Measurements from ENCODE around the gene TMEM88.
A peak's percentile ranks its signal among the peaks of the same experiment; 100 is the strongest.

TMEM88 gene

GRCh38 chr17:7887038-7887481 lies 32.2 kb downstream of the TMEM88 start:
- no peak for FAIRE-seq

- FAIRE-seq = peak; percentile 99
Observed at GRCh38 chr17:7887482-7888183, 32.8 kb downstream of the TMEM88 start.

- no peak for FAIRE-seq
Observed at GRCh38 chr17:7888184-7888920, 33.5 kb downstream of the TMEM88 start, which contains the start of gene CHD3. Gene CHD3 (plus strand): TSS chr17:7888789. CDS start chr17:7889001, 212 bp downstream.

DNA sequence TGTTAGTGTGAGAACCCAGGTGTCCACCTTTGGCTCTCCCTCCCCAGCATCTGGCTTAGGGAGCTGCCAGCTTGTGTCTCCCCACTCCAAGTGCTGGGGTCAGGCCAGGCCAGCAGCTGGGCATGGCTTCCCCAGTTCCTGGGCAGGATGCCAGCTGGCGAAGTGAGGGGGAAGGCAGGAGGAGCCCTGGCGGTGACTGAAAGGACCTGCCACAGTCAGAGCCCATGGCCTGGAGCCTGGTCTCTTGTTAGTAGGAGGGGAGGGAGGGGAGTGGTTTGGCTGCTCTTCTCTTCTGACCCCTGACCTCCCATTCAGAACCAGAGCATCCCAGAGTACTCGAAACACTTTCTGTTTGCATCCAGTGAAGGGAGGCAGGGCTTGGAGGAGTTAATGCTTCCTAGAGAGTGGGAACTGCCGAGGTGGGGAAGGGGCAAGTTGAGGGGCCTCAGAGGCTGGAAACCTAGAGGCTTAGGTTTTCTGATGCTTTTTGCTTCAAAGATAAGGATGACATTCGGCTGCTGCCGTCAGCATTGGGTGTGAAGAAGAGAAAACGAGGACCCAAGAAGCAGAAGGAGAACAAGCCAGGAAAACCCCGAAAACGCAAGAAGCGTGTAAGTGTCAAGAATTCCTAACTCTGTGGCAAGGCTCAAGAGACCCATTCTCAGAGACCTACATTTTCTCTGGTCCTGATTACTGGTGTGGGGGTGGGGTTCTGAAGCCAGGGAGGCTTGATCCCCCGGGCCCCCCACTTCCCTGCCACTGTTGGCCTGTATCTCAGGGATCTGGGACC lies 34.5 kb downstream of the TMEM88 start:
- no peak for FAIRE-seq

DNA sequence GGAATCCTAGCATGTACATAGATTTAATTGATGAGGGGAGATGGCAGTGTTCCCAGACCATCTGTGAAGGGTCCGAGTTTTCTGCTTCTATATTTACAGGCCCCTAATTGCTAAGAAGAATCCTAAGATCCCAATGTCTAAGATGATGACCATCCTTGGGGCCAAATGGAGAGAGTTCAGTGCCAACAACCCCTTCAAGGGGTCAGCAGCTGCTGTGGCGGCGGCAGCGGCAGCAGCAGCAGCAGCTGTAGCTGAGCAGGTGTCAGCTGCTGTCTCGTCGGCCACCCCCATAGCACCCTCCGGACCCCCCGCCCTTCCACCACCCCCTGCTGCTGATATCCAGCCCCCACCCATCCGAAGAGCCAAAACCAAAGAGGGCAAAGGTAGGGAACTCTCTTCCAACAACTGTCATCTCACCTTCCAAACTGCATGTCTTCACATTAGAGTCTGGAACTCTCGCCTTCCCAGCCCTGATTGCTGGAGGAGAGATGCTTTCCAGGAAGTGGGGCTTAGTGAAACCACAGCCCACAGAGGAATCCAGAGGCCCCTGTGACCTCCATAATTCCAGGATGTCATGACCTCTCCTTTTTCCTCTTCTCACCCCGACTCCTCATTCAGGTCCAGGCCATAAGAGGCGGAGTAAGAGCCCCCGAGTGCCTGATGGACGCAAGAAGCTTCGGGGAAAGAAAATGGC lies 38.5 kb downstream of the TMEM88 start:
- no peak for FAIRE-seq

DNA sequence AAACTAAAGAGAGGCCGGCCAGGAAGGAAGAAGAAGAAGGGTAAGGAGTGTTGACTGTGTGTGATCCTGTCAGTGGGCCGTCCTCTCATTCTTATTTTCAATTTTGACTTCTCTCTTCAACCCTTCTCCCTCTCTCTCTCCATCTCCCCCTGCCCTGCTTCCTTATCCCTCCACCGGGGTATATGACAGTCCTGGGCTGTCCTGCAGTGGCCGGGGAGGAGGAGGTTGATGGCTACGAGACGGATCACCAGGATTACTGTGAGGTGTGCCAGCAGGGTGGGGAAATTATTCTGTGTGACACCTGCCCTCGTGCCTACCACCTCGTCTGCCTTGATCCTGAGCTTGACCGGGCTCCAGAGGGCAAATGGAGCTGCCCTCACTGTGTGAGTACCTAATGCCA lies 39.4 kb downstream of the TMEM88 start:
- FAIRE-seq = no peak

DNA sequence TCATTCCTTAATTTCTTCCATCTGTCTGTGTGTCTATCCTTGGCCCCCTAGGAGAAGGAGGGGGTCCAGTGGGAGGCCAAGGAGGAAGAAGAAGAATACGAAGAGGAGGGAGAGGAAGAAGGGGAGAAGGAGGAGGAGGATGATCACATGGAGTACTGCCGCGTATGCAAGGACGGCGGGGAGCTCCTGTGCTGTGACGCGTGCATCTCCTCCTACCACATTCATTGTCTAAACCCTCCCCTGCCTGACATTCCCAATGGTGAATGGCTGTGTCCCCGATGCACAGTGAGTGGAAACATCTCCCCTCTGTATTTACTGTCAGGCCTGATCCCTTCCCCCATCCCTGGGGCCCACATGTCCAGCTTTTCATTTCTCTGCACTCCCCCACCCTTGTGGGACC lies 40.0 kb downstream of the TMEM88 start:
- no peak for FAIRE-seq

GRCh38 chr17:7897090-7897489 lies 42.2 kb downstream of the TMEM88 start:
- no peak for FAIRE-seq

GRCh38 chr17:7897773-7898172 lies 42.9 kb downstream of the TMEM88 start:
- FAIRE-seq = peak; percentile 3

- no peak for FAIRE-seq
Observed at GRCh38 chr17:7903154-7904103, 48.6 kb downstream of the TMEM88 start.

All from A204.1 (cell line).